ENCODE measurements around the gene DCXR.

DCXR gene

GRCh38 chr17:82050761-82051641 is 13.5 kb upstream of the DCXR start:
- H3K4me1 ChIP-seq (ENCODE audit: control insufficient read depth, insufficient read depth, low read length): peaks cover 19% of the 10 kb centered on the region
- H3K36me3 ChIP-seq (ENCODE audit: insufficient read depth, low read length): peaks cover 56% of the 10 kb centered on the region
- H3K4me3 ChIP-seq (ENCODE audit: low read length): peak overlapping the region; percentile 77
- H3K27me3 ChIP-seq (ENCODE audit: control insufficient read depth, insufficient read depth, low read length): no peaks in the 10 kb centered on the region
- peak overlapping the region; percentile 84 for H3K9ac ChIP-seq (ENCODE audit: low read depth, low read length)
- no peaks in the 10 kb centered on the region for H3K9me3 ChIP-seq (replicated peaks; ENCODE audit: low read length)
- H3K4me2 ChIP-seq (ENCODE audit: low read length): peak overlapping the region; percentile 89

GRCh38 chr17:82050152-82050760 is 12.8 kb upstream of the DCXR start:
- H3K4me2 ChIP-seq (ENCODE audit: low read length): peak overlapping the region; percentile 89
- no peaks in the 10 kb centered on the region for H3K9me3 ChIP-seq (replicated peaks; ENCODE audit: low read length)
- peaks cover 51% of the 10 kb centered on the region for H3K36me3 ChIP-seq (ENCODE audit: insufficient read depth, low read length)
- H3K9ac ChIP-seq (ENCODE audit: low read depth, low read length): peak overlapping the region; percentile 84
- H3K4me1 ChIP-seq (ENCODE audit: control insufficient read depth, insufficient read depth, low read length): peaks cover 19% of the 10 kb centered on the region
- H3K27me3 ChIP-seq (ENCODE audit: control insufficient read depth, insufficient read depth, low read length): no peaks in the 10 kb centered on the region
- H3K4me3 ChIP-seq (ENCODE audit: low read length): peak overlapping the region; percentile 77

DNA sequence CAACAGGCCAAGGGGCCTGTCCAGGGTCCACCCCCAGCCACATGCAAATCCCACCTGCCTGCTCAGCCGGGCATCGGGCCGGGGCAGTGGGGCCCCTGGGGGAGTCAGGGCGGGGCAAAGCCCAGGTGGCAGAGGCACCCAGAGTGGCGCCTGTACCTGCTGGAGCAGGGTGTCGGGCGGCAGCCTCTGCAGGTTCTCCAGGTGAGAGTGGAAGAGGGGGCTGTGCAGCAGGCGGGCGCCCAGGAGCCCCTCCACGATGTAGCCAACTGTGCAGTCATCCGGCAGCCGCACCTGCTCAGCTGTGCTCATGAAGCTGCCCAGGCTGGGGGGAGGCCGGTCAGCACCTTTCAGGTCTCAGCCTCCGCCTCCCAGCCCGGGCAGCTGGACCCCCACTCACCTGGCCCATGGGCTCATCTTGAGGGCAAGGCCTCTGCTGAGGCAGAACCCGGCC is 12.0 kb upstream of the DCXR start:
- Histone ChIP-seq H3K27me3 (ENCODE audit: control insufficient read depth, insufficient read depth, low read length) (no peaks in the 10 kb centered on the region), H3K9ac (ENCODE audit: low read depth, low read length) (no peak overlapping the region), H3K36me3 (ENCODE audit: insufficient read depth, low read length) (peaks cover 44% of the 10 kb centered on the region), H3K4me3 (ENCODE audit: low read length) (no peak overlapping the region), H3K4me2 (ENCODE audit: low read length) (no peak overlapping the region), H3K4me1 (ENCODE audit: control insufficient read depth, insufficient read depth, low read length) (peaks cover 19% of the 10 kb centered on the region), H3K9me3 (replicated peaks; ENCODE audit: low read length) (no peaks in the 10 kb centered on the region)

DNA sequence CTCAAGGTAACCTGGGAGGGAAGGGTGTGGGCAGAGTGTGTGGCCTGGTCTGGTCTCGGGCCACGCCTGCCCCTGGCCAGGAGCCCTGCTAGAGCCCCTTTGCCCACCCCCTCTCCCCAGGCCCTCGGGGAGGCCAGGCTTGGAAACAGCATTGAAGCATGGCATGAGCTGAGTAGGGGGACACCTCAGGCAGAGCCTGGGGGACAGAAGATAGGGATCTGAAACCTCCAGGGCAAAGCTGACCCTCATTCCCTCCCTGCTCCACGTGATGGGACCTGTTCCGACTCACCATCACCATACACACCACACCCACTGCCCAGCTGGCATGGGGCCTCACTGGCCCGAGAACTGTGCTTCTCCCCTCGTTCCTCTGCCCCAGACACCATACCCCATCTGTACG is 11.6 kb upstream of the DCXR start:
- Histone ChIP-seq H3K36me3 (ENCODE audit: insufficient read depth, low read length) (peaks cover 40% of the 10 kb centered on the region), H3K4me1 (ENCODE audit: control insufficient read depth, insufficient read depth, low read length) (peaks cover 19% of the 10 kb centered on the region), H3K27me3 (ENCODE audit: control insufficient read depth, insufficient read depth, low read length) (no peaks in the 10 kb centered on the region), H3K9me3 (replicated peaks; ENCODE audit: low read length) (no peaks in the 10 kb centered on the region), H3K4me2 (ENCODE audit: low read length) (no peak overlapping the region), H3K4me3 (ENCODE audit: low read length) (no peak overlapping the region), H3K9ac (ENCODE audit: low read depth, low read length) (no peak overlapping the region)

GRCh38 chr17:82048571-82048971 is 11.1 kb upstream of the DCXR start:
- Histone ChIP-seq H3K36me3 (ENCODE audit: insufficient read depth, low read length) (peaks cover 36% of the 10 kb centered on the region), H3K9ac (ENCODE audit: low read depth, low read length) (no peak overlapping the region), H3K4me2 (ENCODE audit: low read length) (no peak overlapping the region), H3K4me3 (ENCODE audit: low read length) (no peak overlapping the region), H3K4me1 (ENCODE audit: control insufficient read depth, insufficient read depth, low read length) (peaks cover 17% of the 10 kb centered on the region), H3K9me3 (replicated peaks; ENCODE audit: low read length) (no peaks in the 10 kb centered on the region), H3K27me3 (ENCODE audit: control insufficient read depth, insufficient read depth, low read length) (no peaks in the 10 kb centered on the region)

- no peak overlapping the region for H3K9ac ChIP-seq (ENCODE audit: low read depth, low read length)
- peaks cover 36% of the 10 kb centered on the region for H3K36me3 ChIP-seq (ENCODE audit: insufficient read depth, low read length)
- H3K4me2 ChIP-seq (ENCODE audit: low read length): no peak overlapping the region
- H3K4me1 ChIP-seq (ENCODE audit: control insufficient read depth, insufficient read depth, low read length): peaks cover 12% of the 10 kb centered on the region
- H3K9me3 ChIP-seq (replicated peaks; ENCODE audit: low read length): no peaks in the 10 kb centered on the region
- H3K4me3 ChIP-seq (ENCODE audit: low read length): no peak overlapping the region
- no peaks in the 10 kb centered on the region for H3K27me3 ChIP-seq (ENCODE audit: control insufficient read depth, insufficient read depth, low read length)
Measured at GRCh38 chr17:82047914-82048570, 10.5 kb upstream of the DCXR start.

GRCh38 chr17:82047379-82047778 is 9.9 kb upstream of the DCXR start:
- H3K4me3 ChIP-seq (ENCODE audit: low read length): no peak overlapping the region
- H3K9me3 ChIP-seq (replicated peaks; ENCODE audit: low read length): no peaks in the 10 kb centered on the region
- H3K36me3 ChIP-seq (ENCODE audit: insufficient read depth, low read length): peaks cover 36% of the 10 kb centered on the region
- peaks cover 6% of the 10 kb centered on the region for H3K4me1 ChIP-seq (ENCODE audit: control insufficient read depth, insufficient read depth, low read length)
- no peak overlapping the region for H3K9ac ChIP-seq (ENCODE audit: low read depth, low read length)
- H3K27me3 ChIP-seq (ENCODE audit: control insufficient read depth, insufficient read depth, low read length): no peaks in the 10 kb centered on the region
- H3K4me2 ChIP-seq (ENCODE audit: low read length): no peak overlapping the region

GRCh38 chr17:82046903-82047302 is 9.4 kb upstream of the DCXR start:
- Histone ChIP-seq H3K4me1 (ENCODE audit: control insufficient read depth, insufficient read depth, low read length) (peaks cover 6% of the 10 kb centered on the region), H3K36me3 (ENCODE audit: insufficient read depth, low read length) (peaks cover 36% of the 10 kb centered on the region), H3K9me3 (replicated peaks; ENCODE audit: low read length) (no peaks in the 10 kb centered on the region), H3K27me3 (ENCODE audit: control insufficient read depth, insufficient read depth, low read length) (no peaks in the 10 kb centered on the region), H3K4me3 (ENCODE audit: low read length) (no peak overlapping the region), H3K4me2 (ENCODE audit: low read length) (no peak overlapping the region), H3K9ac (ENCODE audit: low read depth, low read length) (no peak overlapping the region)

GRCh38 chr17:82045936-82046484 is 8.5 kb upstream of the DCXR start:
- H3K4me3 ChIP-seq (ENCODE audit: low read length): no peak overlapping the region

DNA sequence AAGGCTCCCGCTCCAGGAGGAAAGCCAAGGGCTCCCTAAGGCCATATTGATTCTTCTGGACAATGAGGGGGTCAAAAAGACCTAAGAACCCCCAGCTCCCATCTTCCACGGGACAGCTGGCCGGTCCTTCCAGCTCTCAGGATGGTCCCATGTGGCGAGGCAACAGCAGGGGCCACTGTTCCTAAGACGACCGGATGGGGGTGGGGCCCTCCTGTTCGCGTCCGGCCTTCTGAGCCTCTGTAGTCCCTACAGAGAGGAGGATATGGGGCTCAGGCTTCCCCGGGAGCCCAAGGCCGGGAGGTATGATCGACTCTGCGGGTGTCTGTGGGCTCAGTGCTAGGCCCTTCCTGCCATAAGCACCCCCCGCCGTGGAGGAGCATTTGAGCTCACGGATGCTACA is 6.0 kb upstream of the DCXR start:
- Histone ChIP-seq H3K4me3 (ENCODE audit: low read length) (no peak overlapping the region), H3K4me1 (ENCODE audit: control insufficient read depth, insufficient read depth, low read length) (no peaks in the 10 kb centered on the region), H3K4me2 (ENCODE audit: low read length) (no peak overlapping the region), H3K9ac (ENCODE audit: low read depth, low read length) (no peak overlapping the region), H3K36me3 (ENCODE audit: insufficient read depth, low read length) (peaks cover 18% of the 10 kb centered on the region), H3K27me3 (ENCODE audit: control insufficient read depth, insufficient read depth, low read length) (no peaks in the 10 kb centered on the region), H3K9me3 (replicated peaks; ENCODE audit: low read length) (no peaks in the 10 kb centered on the region)

More at GRCh38 chr17:82045936-82046484, 8.5 kb upstream of the DCXR start:
- no peak overlapping the region for H3K9ac ChIP-seq (ENCODE audit: low read depth, low read length)
- peaks cover 6% of the 10 kb centered on the region for H3K4me1 ChIP-seq (ENCODE audit: control insufficient read depth, insufficient read depth, low read length)
- no peak overlapping the region for H3K4me2 ChIP-seq (ENCODE audit: low read length)
- H3K9me3 ChIP-seq (replicated peaks; ENCODE audit: low read length): no peaks in the 10 kb centered on the region
- H3K36me3 ChIP-seq (ENCODE audit: insufficient read depth, low read length): peaks cover 36% of the 10 kb centered on the region
- H3K27me3 ChIP-seq (ENCODE audit: control insufficient read depth, insufficient read depth, low read length): no peaks in the 10 kb centered on the region

DNA sequence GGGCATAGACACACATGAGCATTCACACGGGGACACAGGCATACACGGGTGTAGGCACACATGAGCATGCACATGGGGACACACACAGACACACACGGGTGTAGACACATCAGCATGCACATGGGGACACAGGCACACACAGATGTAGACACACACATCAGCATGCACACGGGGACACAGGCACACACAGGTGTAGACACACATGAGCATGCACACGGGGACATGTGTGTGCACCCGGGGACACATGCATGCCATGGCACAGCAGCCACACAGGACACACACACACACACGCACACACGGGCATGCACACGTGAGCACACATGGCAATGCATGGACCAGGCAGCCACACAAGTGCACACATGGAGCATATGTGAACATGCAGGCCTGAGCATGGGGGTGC is 5.2 kb upstream of the DCXR start:
- H3K27me3 ChIP-seq (ENCODE audit: control insufficient read depth, insufficient read depth, low read length): no peaks in the 10 kb centered on the region
- H3K9ac ChIP-seq (ENCODE audit: low read depth, low read length): no peak overlapping the region
- peaks cover 9% of the 10 kb centered on the region for H3K36me3 ChIP-seq (ENCODE audit: insufficient read depth, low read length)
- no peaks in the 10 kb centered on the region for H3K9me3 ChIP-seq (replicated peaks; ENCODE audit: low read length)
- H3K4me2 ChIP-seq (ENCODE audit: low read length): no peak overlapping the region
- peaks cover 5% of the 10 kb centered on the region for H3K4me1 ChIP-seq (ENCODE audit: control insufficient read depth, insufficient read depth, low read length)
- H3K4me3 ChIP-seq (ENCODE audit: low read length): no peak overlapping the region
